GM23338 (cell line): ENCODE measurements around the gene FTO. TPM values are rescaled to one million over a fixed set of nuclear protein-coding genes. Genes with fewer than 3 reads are reported as not detected.

Source experiments
- ATAC-seq: fragments of 200-7000 bp; cut with Tn5 transposase; 3 replicates; pipeline ENCODE4 v1.9.1; 2020
- DNase-seq: peaks from one replicate; pipeline ENCODE4 v3.0.0-alpha.2; 2015; ENCODE audit warnings: low spot score
- H2AFZ ChIP-seq: fragments of 200-600 bp; sonication (generic); 2 replicates; pipeline ENCODE4 v1.8.0; 2016; ENCODE audit warnings: antibody characterized with exemption, mild to moderate bottlenecking, moderate library complexity
- H3F3A ChIP-seq: fragments of 200-600 bp; sonication (generic); replicated peaks from 2 replicates; pipeline ENCODE4 v1.8.0; 2017; ENCODE audit warnings: antibody characterized with exemption, mixed run types, low read depth
- H3K27ac ChIP-seq: fragments of 200-600 bp; sonication (generic); 2 replicates; pipeline ENCODE4 v1.6.1; 2016; ENCODE audit warnings: low read depth
- H3K27me3 ChIP-seq: fragments of 200-600 bp; sonication (generic); 2 replicates; pipeline ENCODE4 v1.8.0; 2016; ENCODE audit warnings: mild to moderate bottlenecking, mixed run types, moderate library complexity; ENCODE audit not compliant: insufficient read depth
- H3K36me3 ChIP-seq: fragments of 200-600 bp; sonication (generic); 2 replicates; pipeline ENCODE4 v1.8.0; 2016; ENCODE audit warnings: mild to moderate bottlenecking; ENCODE audit not compliant: insufficient read depth
- H3K4me1 ChIP-seq: fragments of 200-600 bp; sonication (generic); 2 replicates; pipeline ENCODE4 v1.8.0; 2016; ENCODE audit warnings: mild to moderate bottlenecking, moderate library complexity; ENCODE audit not compliant: insufficient read depth
- H3K4me2 ChIP-seq: fragments of 200-600 bp; sonication (generic); 2 replicates; pipeline ENCODE4 v1.7.1; 2017; ENCODE audit warnings: mixed run types
- H3K4me3 ChIP-seq: fragments of 200-600 bp; sonication (generic); 2 replicates; pipeline ENCODE4 v1.6.1; 2016; ENCODE audit warnings: mixed run types
- H3K79me2 ChIP-seq: fragments of 200-600 bp; sonication (generic); replicated peaks from 2 replicates; pipeline ENCODE4 v1.8.0; 2017; ENCODE audit warnings: mild to moderate bottlenecking; ENCODE audit not compliant: insufficient read depth
- H3K9me2 ChIP-seq: fragments of 200-600 bp; sonication (generic); 2 replicates; pipeline ENCODE4 v1.8.0; 2017; ENCODE audit not compliant: insufficient read depth
- H4K20me1 ChIP-seq: fragments of 200-600 bp; sonication (generic); replicated peaks from 2 replicates; pipeline ENCODE4 v1.8.0; 2017; ENCODE audit warnings: mild to moderate bottlenecking; ENCODE audit not compliant: insufficient read depth
- H3K27ac Mint-ChIP-seq: 2 replicates; pipeline ENCODE4 v1.8.0; 2020; ENCODE audit warnings: inconsistent platforms, mild to moderate bottlenecking, moderate library complexity, mixed read lengths
- H3K27me3 Mint-ChIP-seq: 3 replicates; pipeline ENCODE4 v1.8.0; 2022; ENCODE audit warnings: low read depth, mild to moderate bottlenecking, moderate library complexity, mixed read lengths, inconsistent platforms; ENCODE audit not compliant: insufficient read depth, poor library complexity
- H3K36me3 Mint-ChIP-seq: 3 replicates; pipeline ENCODE4 v1.8.0; 2021; ENCODE audit warnings: low read depth, mild to moderate bottlenecking, inconsistent platforms, moderate library complexity, mixed read lengths
- H3K4me1 Mint-ChIP-seq: 3 replicates; pipeline ENCODE4 v1.8.0; 2020; ENCODE audit warnings: mild to moderate bottlenecking, inconsistent platforms, mixed read lengths
- H3K4me3 Mint-ChIP-seq: 3 replicates; pipeline ENCODE4 v1.8.0; 2021; ENCODE audit warnings: moderate library complexity, mild to moderate bottlenecking, inconsistent platforms, mixed read lengths
- H3K9me3 Mint-ChIP-seq: 3 replicates; pipeline ENCODE4 v1.8.0; 2020; ENCODE audit warnings: moderate library complexity, mild to moderate bottlenecking, inconsistent platforms, mixed read lengths
- EZH2 ChIP-seq: fragments of 200-600 bp; sonication (generic); IDR thresholded peaks from one replicate; pipeline ENCODE4 v1.8.0; 2017; ENCODE audit warnings: antibody characterized with exemption, mild to moderate bottlenecking, low read depth; ENCODE audit not compliant: unreplicated experiment
- EZH2phosphoT487 ChIP-seq: fragments of 200-600 bp; sonication (generic); IDR thresholded peaks from one replicate; pipeline ENCODE4 v1.8.1; 2018; ENCODE audit warnings: antibody characterized with exemption; ENCODE audit not compliant: unreplicated experiment
- JUNB ChIP-seq: IDR thresholded peaks from one replicate; pipeline ENCODE4 v1.6.1; 2016; ENCODE audit warnings: antibody characterized with exemption; ENCODE audit not compliant: unreplicated experiment
- NANOG ChIP-seq: IDR thresholded peaks from 2 replicates; pipeline ENCODE4 v1.6.1; 2016; ENCODE audit warnings: antibody characterized with exemption, borderline replicate concordance
- polyA plus RNA-seq: library from polyadenylated mRNA; unstranded; fragments of >200 nt; fragmentation: Nextera tagmentation; extraction: Ambion mirVana; gene quantifications from 2 replicates; pipeline ENCODE4 v1.2.1, GENCODE V29; 2016
- total RNA-seq: library from RNA; depleted of rRNA; stranded (reverse); fragments of >200 nt; shearing (Covaris generic); gene quantifications from 2 replicates; pipeline ENCODE4 v1.2.3, GENCODE V29; 2014
- TF ChIP-seq, protein P1 (sequence below): IDR thresholded peaks from one replicate; pipeline ENCODE4 v1.6.1; 2018; ENCODE audit warnings: antibody characterized with exemption; ENCODE audit not compliant: unreplicated experiment
- TF ChIP-seq, protein P2 (sequence below): IDR thresholded peaks from 2 replicates; pipeline ENCODE4 v1.6.1; 2016; ENCODE audit warnings: antibody characterized with exemption
- TF ChIP-seq, protein P3 (sequence below): fragments of 250-450 bp; sonication (Bioruptor Pico); IDR thresholded peaks from 2 replicates; pipeline ENCODE4 v1.5.0; 2020; ENCODE audit warnings: mild to moderate bottlenecking, moderate library complexity
- TF ChIP-seq, protein P4 (sequence below), 2 experiments: fragments of 200-600 bp in 1 of 2; sonication (generic) in 1 of 2; conservative IDR thresholded peaks; 2 replicates each; pipeline versions ENCODE4 v1.5.1 to v1.6.1; 2016 to 2017; ENCODE audit warnings: antibody characterized with exemption in 2 of 2, low read depth in 2 of 2, mild to moderate bottlenecking in 2 of 2, moderate library complexity in 1 of 2

FTO gene
- total and polyA plus RNA-seq, 2 experiments from 2014 or later = 17.7 to 69.6 TPM

DNA sequence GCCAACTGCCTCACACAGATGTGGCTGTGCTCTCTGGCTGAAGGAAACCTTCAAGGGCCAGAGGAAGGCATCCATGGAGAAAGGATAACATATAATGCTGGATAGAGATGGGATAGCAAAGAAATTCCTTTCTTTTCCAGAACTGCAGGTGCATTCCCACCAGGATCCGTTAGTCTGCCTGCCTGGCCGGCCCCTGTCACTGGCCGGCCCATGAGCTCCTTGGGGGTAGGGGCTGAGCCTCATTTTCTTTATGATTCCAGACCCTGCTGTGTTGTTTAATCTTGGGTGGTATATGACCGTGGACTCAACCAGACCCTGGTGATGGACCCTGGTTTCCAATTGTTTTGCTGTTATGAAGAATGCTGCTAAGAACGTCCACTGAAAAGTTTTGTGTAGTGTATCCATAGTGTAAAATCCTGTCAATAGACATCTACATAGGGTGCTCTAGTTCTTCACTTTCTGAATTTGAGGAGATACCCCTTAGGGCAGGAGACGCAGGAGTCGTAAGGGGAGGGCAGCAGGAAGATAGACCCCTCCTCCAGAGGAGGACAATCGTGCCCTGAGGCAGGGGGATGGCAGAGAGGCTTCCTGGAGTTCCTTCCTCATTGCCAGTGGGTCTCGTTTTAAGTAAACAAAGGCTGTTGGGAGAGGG, 489.2 kb downstream of the FTO start (continued):
- TF ChIP-seq, protein P1, sequence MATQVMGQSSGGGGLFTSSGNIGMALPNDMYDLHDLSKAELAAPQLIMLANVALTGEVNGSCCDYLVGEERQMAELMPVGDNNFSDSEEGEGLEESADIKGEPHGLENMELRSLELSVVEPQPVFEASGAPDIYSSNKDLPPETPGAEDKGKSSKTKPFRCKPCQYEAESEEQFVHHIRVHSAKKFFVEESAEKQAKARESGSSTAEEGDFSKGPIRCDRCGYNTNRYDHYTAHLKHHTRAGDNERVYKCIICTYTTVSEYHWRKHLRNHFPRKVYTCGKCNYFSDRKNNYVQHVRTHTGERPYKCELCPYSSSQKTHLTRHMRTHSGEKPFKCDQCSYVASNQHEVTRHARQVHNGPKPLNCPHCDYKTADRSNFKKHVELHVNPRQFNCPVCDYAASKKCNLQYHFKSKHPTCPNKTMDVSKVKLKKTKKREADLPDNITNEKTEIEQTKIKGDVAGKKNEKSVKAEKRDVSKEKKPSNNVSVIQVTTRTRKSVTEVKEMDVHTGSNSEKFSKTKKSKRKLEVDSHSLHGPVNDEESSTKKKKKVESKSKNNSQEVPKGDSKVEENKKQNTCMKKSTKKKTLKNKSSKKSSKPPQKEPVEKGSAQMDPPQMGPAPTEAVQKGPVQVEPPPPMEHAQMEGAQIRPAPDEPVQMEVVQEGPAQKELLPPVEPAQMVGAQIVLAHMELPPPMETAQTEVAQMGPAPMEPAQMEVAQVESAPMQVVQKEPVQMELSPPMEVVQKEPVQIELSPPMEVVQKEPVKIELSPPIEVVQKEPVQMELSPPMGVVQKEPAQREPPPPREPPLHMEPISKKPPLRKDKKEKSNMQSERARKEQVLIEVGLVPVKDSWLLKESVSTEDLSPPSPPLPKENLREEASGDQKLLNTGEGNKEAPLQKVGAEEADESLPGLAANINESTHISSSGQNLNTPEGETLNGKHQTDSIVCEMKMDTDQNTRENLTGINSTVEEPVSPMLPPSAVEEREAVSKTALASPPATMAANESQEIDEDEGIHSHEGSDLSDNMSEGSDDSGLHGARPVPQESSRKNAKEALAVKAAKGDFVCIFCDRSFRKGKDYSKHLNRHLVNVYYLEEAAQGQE = no peak
- TF ChIP-seq, protein P2, sequence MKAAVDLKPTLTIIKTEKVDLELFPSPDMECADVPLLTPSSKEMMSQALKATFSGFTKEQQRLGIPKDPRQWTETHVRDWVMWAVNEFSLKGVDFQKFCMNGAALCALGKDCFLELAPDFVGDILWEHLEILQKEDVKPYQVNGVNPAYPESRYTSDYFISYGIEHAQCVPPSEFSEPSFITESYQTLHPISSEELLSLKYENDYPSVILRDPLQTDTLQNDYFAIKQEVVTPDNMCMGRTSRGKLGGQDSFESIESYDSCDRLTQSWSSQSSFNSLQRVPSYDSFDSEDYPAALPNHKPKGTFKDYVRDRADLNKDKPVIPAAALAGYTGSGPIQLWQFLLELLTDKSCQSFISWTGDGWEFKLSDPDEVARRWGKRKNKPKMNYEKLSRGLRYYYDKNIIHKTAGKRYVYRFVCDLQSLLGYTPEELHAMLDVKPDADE = no peak
- TF ChIP-seq JUNB = no peak

DNA sequence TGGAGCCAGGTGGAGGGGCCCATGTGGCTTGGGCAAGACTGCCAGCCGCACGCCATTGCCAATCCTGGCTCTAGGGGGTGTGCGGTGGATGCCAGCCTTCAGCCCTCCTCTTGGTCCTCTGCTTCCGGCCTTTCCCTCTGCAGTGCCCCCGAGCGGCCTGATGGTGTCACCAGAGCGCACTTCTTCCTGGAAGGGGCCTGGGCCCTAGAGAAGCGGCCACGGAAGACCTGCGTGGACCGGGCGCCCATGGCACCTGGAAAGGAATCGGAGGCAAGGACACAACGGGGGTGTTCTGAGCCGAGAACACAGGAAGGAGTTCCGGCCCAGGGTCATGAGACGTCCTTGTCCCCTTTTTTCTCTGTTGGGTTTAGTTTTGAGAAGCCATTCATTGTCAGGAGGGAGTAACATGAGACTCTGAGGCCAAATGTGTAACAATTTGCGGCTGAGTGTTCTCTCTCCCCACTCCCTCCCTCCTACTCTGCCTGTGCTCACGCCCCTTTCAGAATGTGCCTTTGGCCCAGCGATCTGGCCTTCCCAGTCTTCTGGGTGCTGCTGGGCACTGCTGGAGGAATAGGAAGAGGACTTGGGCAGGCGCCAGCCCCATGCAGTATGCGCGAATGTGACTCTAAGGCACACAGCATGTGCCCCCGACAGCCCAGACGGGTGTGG, 489.8 kb downstream of the FTO start:
- peak overlapping the region; percentile 56 for H3K4me3 ChIP-seq
- Mint-ChIP-seq H3K36me3 (no peaks in the 10 kb centered on the region; the same call in 2 of the 3 replicates), H3K4me3 (peak overlapping the region; percentile 69)

More for the DNA sequence above, 489.8 kb downstream of the FTO start:
- Histone ChIP-seq H3K4me1 (no peaks in the 10 kb centered on the region), H3K27ac (no peak overlapping the region), H2AFZ (peak overlapping the region; percentile 100), H3K27me3 (no peaks in the 10 kb centered on the region), H3K36me3 (no peaks in the 10 kb centered on the region), H3K4me2 (peak overlapping the region; percentile 77), H3K79me2 (no peaks in the 10 kb centered on the region), H3F3A (no peaks in the 10 kb centered on the region), H3K9me2 (no peaks in the 10 kb centered on the region; the same call in 1 of the 2 replicates), H4K20me1 (no peaks in the 10 kb centered on the region)
- ATAC-seq (peak; percentile 91), DNase-seq (peak; percentile 82)
- TF ChIP-seq, protein P3, sequence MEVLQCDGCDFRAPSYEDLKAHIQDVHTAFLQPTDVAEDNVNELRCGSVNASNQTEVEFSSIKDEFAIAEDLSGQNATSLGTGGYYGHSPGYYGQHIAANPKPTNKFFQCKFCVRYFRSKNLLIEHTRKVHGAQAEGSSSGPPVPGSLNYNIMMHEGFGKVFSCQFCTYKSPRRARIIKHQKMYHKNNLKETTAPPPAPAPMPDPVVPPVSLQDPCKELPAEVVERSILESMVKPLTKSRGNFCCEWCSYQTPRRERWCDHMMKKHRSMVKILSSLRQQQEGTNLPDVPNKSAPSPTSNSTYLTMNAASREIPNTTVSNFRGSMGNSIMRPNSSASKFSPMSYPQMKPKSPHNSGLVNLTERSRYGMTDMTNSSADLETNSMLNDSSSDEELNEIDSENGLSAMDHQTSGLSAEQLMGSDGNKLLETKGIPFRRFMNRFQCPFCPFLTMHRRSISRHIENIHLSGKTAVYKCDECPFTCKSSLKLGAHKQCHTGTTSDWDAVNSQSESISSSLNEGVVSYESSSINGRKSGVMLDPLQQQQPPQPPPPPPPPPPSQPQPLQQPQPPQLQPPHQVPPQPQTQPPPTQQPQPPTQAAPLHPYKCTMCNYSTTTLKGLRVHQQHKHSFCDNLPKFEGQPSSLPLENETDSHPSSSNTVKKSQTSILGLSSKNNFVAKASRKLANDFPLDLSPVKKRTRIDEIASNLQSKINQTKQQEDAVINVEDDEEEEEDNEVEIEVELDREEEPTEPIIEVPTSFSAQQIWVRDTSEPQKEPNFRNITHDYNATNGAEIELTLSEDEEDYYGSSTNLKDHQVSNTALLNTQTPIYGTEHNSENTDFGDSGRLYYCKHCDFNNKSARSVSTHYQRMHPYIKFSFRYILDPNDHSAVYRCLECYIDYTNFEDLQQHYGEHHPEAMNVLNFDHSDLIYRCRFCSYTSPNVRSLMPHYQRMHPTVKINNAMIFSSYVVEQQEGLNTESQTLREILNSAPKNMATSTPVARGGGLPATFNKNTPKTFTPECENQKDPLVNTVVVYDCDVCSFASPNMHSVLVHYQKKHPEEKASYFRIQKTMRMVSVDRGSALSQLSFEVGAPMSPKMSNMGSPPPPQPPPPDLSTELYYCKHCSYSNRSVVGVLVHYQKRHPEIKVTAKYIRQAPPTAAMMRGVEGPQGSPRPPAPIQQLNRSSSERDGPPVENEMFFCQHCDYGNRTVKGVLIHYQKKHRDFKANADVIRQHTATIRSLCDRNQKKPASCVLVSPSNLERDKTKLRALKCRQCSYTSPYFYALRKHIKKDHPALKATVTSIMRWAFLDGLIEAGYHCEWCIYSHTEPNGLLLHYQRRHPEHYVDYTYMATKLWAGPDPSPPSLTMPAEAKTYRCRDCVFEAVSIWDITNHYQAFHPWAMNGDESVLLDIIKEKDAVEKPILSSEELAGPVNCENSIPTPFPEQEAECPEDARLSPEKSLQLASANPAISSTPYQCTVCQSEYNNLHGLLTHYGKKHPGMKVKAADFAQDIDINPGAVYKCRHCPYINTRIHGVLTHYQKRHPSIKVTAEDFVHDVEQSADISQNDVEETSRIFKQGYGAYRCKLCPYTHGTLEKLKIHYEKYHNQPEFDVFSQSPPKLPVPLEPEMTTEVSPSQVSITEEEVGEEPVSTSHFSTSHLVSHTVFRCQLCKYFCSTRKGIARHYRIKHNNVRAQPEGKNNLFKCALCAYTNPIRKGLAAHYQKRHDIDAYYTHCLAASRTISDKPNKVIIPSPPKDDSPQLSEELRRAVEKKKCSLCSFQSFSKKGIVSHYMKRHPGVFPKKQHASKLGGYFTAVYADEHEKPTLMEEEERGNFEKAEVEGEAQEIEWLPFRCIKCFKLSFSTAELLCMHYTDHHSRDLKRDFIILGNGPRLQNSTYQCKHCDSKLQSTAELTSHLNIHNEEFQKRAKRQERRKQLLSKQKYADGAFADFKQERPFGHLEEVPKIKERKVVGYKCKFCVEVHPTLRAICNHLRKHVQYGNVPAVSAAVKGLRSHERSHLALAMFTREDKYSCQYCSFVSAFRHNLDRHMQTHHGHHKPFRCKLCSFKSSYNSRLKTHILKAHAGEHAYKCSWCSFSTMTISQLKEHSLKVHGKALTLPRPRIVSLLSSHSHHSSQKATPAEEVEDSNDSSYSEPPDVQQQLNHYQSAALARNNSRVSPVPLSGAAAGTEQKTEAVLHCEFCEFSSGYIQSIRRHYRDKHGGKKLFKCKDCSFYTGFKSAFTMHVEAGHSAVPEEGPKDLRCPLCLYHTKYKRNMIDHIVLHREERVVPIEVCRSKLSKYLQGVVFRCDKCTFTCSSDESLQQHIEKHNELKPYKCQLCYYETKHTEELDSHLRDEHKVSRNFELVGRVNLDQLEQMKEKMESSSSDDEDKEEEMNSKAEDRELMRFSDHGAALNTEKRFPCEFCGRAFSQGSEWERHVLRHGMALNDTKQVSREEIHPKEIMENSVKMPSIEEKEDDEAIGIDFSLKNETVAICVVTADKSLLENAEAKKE (CRISPR knock-in tag) = no peak
- TF ChIP-seq, protein P4, sequence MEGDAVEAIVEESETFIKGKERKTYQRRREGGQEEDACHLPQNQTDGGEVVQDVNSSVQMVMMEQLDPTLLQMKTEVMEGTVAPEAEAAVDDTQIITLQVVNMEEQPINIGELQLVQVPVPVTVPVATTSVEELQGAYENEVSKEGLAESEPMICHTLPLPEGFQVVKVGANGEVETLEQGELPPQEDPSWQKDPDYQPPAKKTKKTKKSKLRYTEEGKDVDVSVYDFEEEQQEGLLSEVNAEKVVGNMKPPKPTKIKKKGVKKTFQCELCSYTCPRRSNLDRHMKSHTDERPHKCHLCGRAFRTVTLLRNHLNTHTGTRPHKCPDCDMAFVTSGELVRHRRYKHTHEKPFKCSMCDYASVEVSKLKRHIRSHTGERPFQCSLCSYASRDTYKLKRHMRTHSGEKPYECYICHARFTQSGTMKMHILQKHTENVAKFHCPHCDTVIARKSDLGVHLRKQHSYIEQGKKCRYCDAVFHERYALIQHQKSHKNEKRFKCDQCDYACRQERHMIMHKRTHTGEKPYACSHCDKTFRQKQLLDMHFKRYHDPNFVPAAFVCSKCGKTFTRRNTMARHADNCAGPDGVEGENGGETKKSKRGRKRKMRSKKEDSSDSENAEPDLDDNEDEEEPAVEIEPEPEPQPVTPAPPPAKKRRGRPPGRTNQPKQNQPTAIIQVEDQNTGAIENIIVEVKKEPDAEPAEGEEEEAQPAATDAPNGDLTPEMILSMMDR (conservative IDR thresholded peaks at IDR 0.05; ENCODE audit: low read depth in 2 of 2) = peak; percentile 82 to 84
- TF ChIP-seq EZH2phosphoT487 (no peak), JUNB (no peak), NANOG (no peak), EZH2 (no peak)
- TF ChIP-seq, protein P2 = no peak
- H3K27me3 Mint-ChIP-seq = peaks cover 11% of the 10 kb centered on the region
- H3K4me1 Mint-ChIP-seq = peaks cover 8% of the 10 kb centered on the region
- no peaks in the 10 kb centered on the region; the same call in 1 of the 3 replicates for H3K9me3 Mint-ChIP-seq
- no peak overlapping the region for H3K27ac Mint-ChIP-seq
